ENCODE results near the gene LLGL1.
"Not testable (repeated sequence)": the region's sequence is repeated elsewhere in the genome, so short reads cannot be mapped to it uniquely, and the experiment has no call there.

The LLGL1 gene

DNA sequence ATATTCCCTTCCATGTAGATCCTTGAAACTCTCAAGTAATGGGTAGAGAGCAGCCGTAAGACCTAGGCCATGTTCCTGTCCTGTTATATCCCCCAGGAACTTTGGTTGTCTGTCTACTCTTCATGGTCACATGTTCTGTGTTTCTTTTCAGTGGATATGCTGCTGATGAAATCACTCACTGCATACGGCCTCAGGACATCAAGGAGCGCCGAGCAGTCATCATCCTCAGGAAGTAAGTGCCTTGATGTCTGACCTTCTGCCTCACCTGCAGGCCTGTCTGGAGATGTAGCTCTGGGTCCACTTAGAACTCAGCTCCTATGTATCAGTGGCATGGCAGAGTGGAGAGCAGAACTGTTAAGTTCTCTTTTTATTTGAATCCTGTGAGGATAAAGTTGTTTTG, 30.6 kb upstream of the LLGL1 start:
- DNase-seq = no peak

- no peak for DNase-seq
Measured at GRCh38 chr17:18195246-18195645, 30.2 kb upstream of the LLGL1 start.

DNA sequence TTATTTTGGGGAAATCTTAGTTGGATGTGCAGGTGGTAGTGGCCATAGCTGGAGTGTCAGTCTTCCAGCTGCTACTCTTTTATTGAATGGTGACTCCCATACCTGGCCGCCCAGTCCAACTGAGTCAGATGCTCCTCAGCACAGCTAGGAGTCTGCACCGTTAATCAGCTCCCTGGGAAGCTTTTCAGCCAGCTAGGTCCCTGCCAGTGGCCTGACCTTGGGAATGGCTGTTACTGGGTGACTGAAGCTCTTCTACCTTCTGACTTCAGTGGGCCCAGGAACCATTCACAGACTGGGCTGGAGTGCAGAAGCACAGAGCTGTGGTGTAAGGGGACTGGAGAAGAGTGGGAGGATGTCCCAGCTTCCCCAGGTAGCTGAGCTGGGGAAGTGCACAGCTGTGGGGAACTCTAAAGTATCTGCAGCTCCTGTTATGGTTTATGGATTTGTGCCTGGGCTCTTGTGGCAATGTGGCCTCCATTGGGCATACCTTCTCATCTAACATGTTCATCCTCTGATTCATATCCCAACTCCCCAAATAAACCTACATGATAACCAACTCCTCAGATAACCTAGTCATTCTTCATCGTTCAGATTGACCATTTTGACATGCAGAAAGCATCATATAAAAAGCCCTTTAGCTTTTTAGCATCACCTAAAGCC, 27.8 kb upstream of the LLGL1 start:
- no peak for DNase-seq

DNA sequence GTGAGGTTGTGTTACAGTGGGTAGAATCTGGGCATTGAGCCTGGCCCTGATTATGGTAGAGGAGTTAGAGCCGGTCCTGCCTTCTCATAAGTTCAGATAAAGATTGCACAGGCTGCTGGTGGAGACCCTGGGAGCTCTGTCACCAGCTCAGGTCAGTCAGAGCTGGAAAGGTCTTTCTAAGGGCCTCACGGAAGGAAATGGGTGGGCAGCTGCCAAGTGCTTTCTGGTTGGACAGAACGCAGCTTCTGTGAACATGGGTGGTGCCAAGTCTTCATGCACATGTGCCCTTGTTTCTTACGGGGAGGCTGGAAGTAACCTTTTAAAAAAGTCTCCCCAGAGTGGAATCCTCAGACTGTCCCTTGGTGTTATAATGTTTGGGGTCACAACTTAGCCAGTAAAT, 26.9 kb upstream of the LLGL1 start:
- no peak for DNase-seq

- DNase-seq = no peak
Measured at GRCh38 chr17:18201108-18201507, 24.3 kb upstream of the LLGL1 start.

- no peak for DNase-seq
Measured at GRCh38 chr17:18203308-18203707, 22.1 kb upstream of the LLGL1 start.

GRCh38 chr17:18205861-18206260, 19.6 kb upstream of the LLGL1 start:
- DNase-seq = no peak

DNA sequence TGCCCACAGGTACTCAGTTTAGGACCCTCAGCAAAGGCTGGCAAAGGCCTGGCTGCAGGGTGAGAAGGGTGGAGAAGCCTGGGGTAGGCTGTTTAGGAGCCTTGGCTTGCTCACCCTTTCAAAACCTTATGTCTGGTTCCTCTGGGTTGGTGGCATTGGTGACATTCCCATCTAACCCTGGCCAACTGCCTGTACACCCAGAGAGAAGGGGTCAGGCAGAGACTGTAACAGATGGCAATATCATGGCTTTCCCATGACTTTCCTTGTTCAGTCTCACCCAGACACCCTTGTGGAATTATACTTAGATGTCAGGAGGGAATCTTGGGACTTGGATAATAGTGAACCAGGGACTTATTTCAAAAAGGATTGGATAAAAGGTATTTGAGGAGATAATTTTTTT, 18.5 kb upstream of the LLGL1 start:
- no peak for DNase-seq

GRCh38 chr17:18208092-18208491, 17.3 kb upstream of the LLGL1 start:
- no peak for DNase-seq

DNA sequence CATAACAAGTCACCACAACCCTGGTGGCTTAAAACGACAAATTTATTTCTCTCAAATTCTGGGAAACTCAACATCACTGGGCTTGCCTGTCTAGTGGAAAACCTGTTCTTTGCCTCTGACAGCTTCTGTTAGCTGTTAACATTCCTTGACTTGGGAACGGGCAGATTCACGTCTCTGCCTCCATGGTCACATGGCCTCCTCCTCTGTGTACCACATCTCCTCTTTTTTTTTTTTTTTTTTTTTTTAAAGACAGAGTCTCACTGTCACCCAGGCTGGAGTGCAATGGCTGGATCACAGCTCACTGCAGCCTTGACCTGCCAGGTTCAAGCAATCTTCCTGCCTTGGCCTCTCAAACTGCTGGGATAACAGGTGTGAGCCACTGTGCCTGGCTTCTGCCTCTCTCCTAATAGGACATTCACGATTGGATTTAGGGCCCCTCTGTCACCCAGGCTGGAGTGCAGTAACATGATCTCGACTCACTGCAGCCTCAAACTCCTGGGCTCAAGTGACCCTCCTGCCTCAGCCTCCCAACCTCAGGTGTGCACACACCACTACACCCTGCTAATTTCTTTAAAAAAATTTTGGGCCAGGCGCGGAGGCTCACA, 11.7 kb upstream of the LLGL1 start:
- DNase-seq = no peak

GRCh38 chr17:18216906-18217305, 8.5 kb upstream of the LLGL1 start:
- not testable (repeated sequence) for DNase-seq

- peak; percentile 37 for DNase-seq
Measured at GRCh38 chr17:18217412-18218015, 7.9 kb upstream of the LLGL1 start.

DNA sequence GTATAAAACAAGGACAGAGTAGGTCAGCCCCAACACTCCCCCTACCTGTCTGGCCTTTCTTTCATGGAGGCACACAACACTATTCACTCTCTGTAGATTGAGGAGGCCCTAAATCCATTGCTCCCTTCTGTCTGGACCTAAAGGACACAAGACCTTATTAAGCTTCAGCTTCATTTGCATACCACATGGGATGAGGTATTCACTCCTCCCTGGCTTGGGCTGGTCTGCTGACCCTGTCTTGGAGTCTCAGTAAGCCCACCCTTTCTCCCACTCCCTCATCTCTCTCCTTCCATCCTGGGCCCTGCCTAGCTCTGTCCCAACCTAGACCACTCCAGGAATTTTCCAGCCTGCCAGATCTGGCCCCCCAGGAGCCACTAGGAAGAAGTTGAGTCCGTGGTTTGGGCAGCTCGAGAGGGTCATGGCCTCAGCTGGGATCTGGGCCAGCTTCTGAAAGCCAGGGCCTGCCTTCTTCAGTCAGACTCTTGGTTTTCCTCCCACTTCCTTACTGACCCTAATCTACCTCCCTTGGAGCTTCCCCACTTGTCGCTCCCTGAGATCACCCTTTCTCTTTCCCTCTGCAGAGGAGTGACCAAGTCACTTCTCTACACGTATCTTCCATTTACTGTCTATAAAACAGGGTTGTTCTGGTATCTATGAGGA, 6.5 kb upstream of the LLGL1 start:
- peak; percentile 12 for DNase-seq

GRCh38 chr17:18224053-18224386, 1.4 kb upstream of the LLGL1 start:
- no peak for DNase-seq

DNA sequence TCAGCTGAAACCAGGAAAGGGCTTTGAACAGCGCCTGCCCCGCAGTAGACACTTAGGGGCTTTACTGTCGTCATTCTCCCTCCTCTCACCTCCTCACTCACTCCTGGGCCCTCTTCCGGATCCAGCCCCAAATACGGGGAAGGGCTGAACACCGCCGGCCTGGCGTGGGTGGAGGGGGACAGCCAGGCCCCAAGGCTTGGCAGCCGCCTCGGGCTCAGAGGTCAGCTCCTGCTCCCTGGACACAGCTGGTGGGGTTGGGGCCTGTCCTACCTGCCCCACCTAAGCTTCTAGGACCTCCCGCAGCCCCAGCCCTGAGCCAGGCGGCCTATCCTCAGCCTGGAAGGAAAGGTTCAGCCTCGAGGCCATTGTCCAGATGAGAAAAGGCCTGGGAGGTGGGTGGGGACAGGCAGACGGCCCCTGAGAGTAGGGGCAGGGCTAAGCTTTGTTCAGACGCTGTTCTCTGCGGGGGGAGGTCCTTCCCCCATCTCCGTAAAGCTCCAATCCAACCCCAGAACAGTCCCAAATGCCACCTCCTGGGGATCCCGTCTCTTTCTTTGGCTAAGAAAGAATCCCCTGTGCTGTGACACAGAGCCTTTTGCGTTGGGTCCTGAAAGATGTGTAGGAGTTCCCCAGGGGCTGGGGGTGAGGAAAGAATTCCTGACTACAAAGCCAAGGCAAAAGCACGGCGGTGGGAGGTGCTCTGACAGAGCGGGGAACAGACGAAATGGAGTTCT, 881 bp upstream of the LLGL1 start:
- DNase-seq = no peak

DNA sequence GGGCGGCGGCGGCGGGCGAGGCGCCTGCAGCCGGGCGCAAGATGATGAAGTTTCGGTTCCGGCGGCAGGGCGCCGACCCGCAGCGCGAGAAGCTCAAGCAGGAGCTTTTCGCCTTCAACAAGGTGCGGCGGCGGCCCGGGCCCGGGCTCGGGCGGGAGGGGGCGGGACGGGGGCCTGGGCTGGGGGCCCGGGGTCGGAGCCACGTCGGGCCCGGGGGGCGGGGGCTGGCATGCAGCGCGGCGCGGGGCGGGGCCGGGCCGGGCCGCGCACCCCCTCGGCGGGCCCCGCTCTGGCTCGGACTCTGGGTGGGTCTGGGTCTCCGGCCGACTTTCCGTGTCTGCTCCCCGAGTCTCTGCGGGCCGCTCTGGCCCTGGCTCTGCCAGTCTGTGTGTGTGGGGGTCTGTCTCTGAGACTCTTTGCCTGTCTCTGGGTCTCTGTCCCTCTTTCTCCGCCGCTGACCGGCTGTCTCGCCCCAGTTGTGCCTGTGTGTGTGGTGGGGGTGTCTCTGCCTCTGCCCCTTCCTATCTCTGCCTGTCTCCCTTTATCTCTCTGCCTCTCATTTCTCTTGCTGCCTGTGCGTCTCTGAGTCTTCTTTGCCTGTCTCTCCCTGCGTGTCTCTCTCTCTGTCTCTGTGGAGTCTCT, 328 bp downstream of the LLGL1 start:
- DNase-seq = no peak

GRCh38 chr17:18226284-18226945, 980 bp downstream of the LLGL1 start:
- DNase-seq = no peak

- no peak for DNase-seq
Measured at GRCh38 chr17:18227635-18228034, 2.2 kb downstream of the LLGL1 start.

GRCh38 chr17:18228176-18228682, 2.8 kb downstream of the LLGL1 start:
- no peak for DNase-seq

DNA sequence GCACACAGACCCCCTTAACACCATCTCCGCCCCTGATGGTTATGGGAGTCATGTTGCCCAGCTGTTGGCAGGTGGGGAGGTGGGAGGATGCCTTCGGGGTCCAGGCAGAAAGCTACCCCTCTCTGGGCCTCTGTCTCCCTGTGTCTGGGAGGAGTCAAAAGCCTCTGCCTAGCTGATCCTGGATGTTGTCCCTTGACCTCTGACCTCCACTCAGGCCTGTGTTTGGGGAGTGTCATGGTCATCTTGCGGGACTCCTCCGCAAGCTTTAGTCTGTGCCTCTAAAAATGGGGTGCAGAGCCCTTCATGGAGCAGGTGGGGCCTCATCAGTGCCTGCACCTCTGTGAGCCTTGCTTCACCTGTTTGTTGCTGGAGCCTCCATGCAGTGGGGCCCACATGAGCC, 3.8 kb downstream of the LLGL1 start:
- DNase-seq = no peak

DNA sequence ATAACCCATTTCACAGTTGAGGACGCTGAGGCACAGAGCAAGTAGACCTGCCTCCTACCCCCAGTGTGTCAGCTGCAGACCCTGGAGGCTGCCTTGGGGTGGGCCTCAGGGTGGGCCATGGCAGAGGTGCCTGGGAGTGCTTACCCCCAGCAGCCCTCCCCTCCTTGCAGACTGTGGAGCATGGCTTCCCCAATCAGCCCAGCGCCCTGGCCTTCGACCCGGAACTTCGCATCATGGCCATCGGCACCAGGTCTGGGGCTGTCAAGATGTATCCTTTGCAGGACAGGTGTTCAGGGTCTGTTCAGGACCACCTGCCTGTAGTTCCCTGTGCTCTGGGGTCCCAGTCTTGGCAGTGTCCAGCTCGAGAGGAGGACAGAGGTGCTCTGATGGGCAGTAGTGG, 4.3 kb downstream of the LLGL1 start:
- DNase-seq = no peak

Data from GOT3 (cell line).